ENCODE results near the gene CIRBP. TPM values are rescaled to one million over a fixed set of nuclear protein-coding genes. Genes with fewer than 3 reads are reported as not detected.

Gene CIRBP
- total RNA-seq, 1 experiment from 2014 or later, result 287 TPM

- Histone ChIP-seq H3K27me3 (replicated peaks; ENCODE audit: insufficient read depth, low read depth, low read length, poor library complexity) (no peaks in the 10 kb centered on the region), H3K4me1 (ENCODE audit: insufficient read depth, low read length, poor library complexity, severe bottlenecking) (no peaks in the 10 kb centered on the region), H3K4me3 (ENCODE audit: low read depth, low read length, poor library complexity, severe bottlenecking) (no peak overlapping the region), H3K36me3 (ENCODE audit: insufficient read depth, low read length, poor library complexity, severe bottlenecking) (peaks cover 33% of the 10 kb centered on the region), H3K9me3 (ENCODE audit: low read depth, low read length, poor library complexity, severe bottlenecking) (no peaks in the 10 kb centered on the region), H3K27ac (ENCODE audit: low read depth, low read length, poor library complexity, severe bottlenecking) (no peak overlapping the region)
- CTCF ChIA-PET, result no interaction called here
- no peak for TF ChIP-seq EZH2 (IDR thresholded peaks at IDR 0.05; ENCODE audit: borderline replicate concordance, low read depth, low read length, poor library complexity, severe bottlenecking)
- TF ChIP-seq CTCF (conservative IDR thresholded peaks at IDR 0.05; ENCODE audit: low read depth, low read length), result no peak
- no TSS peak for BruUV-seq (replicated peaks)
- DNase-seq (ENCODE audit: low spot score), result no peak
- intact Hi-C loops (cut with micrococcal nuclease; ENCODE audit: unreplicated experiment), result no loop called here
- POLR2A ChIA-PET (ENCODE audit: low non-redundant PET), result no interaction called here
Observed at GRCh38 chr19:1225440-1226226, 43.5 kb upstream of the CIRBP start.

- no TSS peak for BruUV-seq (replicated peaks)
- H3K4me1 ChIP-seq (ENCODE audit: insufficient read depth, low read length, poor library complexity, severe bottlenecking), result no peaks in the 10 kb centered on the region
- peaks cover 28% of the 10 kb centered on the region for H3K36me3 ChIP-seq (ENCODE audit: insufficient read depth, low read length, poor library complexity, severe bottlenecking)
- no peak overlapping the region for H3K4me3 ChIP-seq (ENCODE audit: low read depth, low read length, poor library complexity, severe bottlenecking)
- intact Hi-C loops (cut with micrococcal nuclease; ENCODE audit: unreplicated experiment), result no loop called here
- no peak for DNase-seq (ENCODE audit: low spot score)
- H3K9me3 ChIP-seq (ENCODE audit: low read depth, low read length, poor library complexity, severe bottlenecking), result no peaks in the 10 kb centered on the region
- ChIA-PET CTCF (no interaction called here), POLR2A (ENCODE audit: low non-redundant PET) (no interaction called here)
- no peak for TF ChIP-seq CTCF (conservative IDR thresholded peaks at IDR 0.05; ENCODE audit: low read depth, low read length)
- no peaks in the 10 kb centered on the region for H3K27me3 ChIP-seq (replicated peaks; ENCODE audit: insufficient read depth, low read depth, low read length, poor library complexity)
- H3K27ac ChIP-seq (ENCODE audit: low read depth, low read length, poor library complexity, severe bottlenecking), result no peak overlapping the region
Observed at GRCh38 chr19:1226227-1226518, 43.0 kb upstream of the CIRBP start.

- TF ChIP-seq CTCF (conservative IDR thresholded peaks at IDR 0.05; ENCODE audit: low read depth, low read length) (no peak), EZH2 (IDR thresholded peaks at IDR 0.05; ENCODE audit: borderline replicate concordance, low read depth, low read length, poor library complexity, severe bottlenecking) (no peak)
- no peak for DNase-seq (ENCODE audit: low spot score)
- no TSS peak for BruUV-seq (replicated peaks)
- Histone ChIP-seq H3K4me1 (ENCODE audit: insufficient read depth, low read length, poor library complexity, severe bottlenecking) (no peaks in the 10 kb centered on the region), H3K27me3 (replicated peaks; ENCODE audit: insufficient read depth, low read depth, low read length, poor library complexity) (no peaks in the 10 kb centered on the region), H3K9me3 (ENCODE audit: low read depth, low read length, poor library complexity, severe bottlenecking) (no peaks in the 10 kb centered on the region), H3K27ac (ENCODE audit: low read depth, low read length, poor library complexity, severe bottlenecking) (no peak overlapping the region), H3K36me3 (ENCODE audit: insufficient read depth, low read length, poor library complexity, severe bottlenecking) (peaks cover 22% of the 10 kb centered on the region), H3K4me3 (ENCODE audit: low read depth, low read length, poor library complexity, severe bottlenecking) (no peak overlapping the region)
- CTCF ChIA-PET, result no interaction called here
- intact Hi-C loops (cut with micrococcal nuclease; ENCODE audit: unreplicated experiment), result no loop called here
- POLR2A ChIA-PET (ENCODE audit: low non-redundant PET), result no interaction called here
Observed at GRCh38 chr19:1226522-1227303, 42.4 kb upstream of the CIRBP start.

Data from A673 (cell line).